WTC11 (cell line): Measurements from ENCODE around the gene BRAF.

Source experiments
- ESRRA ChIP-seq: sonication (generic); formaldehyde crosslinking; IDR thresholded peaks from 2 replicates; pipeline ENCODE4 v1.8.1; 2022; ENCODE audit warnings: mild to moderate bottlenecking, missing genetic modification reagents, borderline replicate concordance
- FOXP1 ChIP-seq: sonication (generic); formaldehyde crosslinking; IDR thresholded peaks from 2 replicates; pipeline ENCODE4 v1.8.0; 2022; ENCODE audit warnings: missing genetic modification reagents, mild to moderate bottlenecking, moderate library complexity, borderline replicate concordance
- JUN ChIP-seq: sonication (generic); formaldehyde crosslinking; IDR thresholded peaks from 2 replicates; pipeline ENCODE4 v1.8.0; 2023; ENCODE audit warnings: mild to moderate bottlenecking, missing genetic modification reagents
- MYBL2 ChIP-seq: sonication (generic); formaldehyde crosslinking; IDR thresholded peaks from 2 replicates; pipeline ENCODE4 v1.8.1; 2023; ENCODE audit warnings: mild to moderate bottlenecking, moderate library complexity, missing genetic modification reagents
- RELA ChIP-seq: sonication (generic); formaldehyde crosslinking; IDR thresholded peaks from 2 replicates; pipeline ENCODE4 v1.8.1; 2022; ENCODE audit warnings: missing genetic modification reagents, mild to moderate bottlenecking, borderline replicate concordance
- SMAD4 ChIP-seq: sonication (generic); formaldehyde crosslinking; IDR thresholded peaks from 2 replicates; pipeline ENCODE4 v1.8.0; 2022; ENCODE audit warnings: mild to moderate bottlenecking, missing genetic modification reagents
- TEAD1 ChIP-seq: sonication (generic); formaldehyde crosslinking; IDR thresholded peaks from 2 replicates; pipeline ENCODE4 v1.8.0; 2022; ENCODE audit warnings: mild to moderate bottlenecking, missing genetic modification reagents
- TF ChIP-seq, protein P1 (sequence below): fragments of 200-600 bp; IDR thresholded peaks from 2 replicates; pipeline ENCODE4 v1.8.0; 2022; ENCODE audit warnings: antibody characterized with exemption

DNA sequence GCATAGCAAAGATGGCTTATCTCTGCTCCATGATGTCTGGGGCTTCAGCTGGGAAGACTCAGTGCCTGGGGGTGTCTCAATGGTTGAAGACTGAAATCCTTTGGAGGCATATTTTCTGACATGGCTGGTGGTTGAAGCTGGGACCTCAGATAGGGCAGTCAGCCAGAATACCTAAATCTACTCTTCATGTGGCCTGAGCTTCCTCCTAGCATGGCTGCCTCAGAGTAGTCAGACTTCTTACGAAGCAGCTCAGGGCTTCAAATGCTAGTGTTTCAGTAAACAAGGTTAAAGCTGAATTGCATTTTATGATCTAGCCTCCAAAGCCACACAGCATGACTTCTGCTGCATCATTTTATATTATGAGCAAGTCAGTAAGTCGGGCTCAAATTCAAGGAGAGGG is 2.6 kb upstream of the BRAF start:
- no peak for TF ChIP-seq RELA (CRISPR knock-in tag)
- TF ChIP-seq ESRRA: no peak
- TF ChIP-seq, protein P1, sequence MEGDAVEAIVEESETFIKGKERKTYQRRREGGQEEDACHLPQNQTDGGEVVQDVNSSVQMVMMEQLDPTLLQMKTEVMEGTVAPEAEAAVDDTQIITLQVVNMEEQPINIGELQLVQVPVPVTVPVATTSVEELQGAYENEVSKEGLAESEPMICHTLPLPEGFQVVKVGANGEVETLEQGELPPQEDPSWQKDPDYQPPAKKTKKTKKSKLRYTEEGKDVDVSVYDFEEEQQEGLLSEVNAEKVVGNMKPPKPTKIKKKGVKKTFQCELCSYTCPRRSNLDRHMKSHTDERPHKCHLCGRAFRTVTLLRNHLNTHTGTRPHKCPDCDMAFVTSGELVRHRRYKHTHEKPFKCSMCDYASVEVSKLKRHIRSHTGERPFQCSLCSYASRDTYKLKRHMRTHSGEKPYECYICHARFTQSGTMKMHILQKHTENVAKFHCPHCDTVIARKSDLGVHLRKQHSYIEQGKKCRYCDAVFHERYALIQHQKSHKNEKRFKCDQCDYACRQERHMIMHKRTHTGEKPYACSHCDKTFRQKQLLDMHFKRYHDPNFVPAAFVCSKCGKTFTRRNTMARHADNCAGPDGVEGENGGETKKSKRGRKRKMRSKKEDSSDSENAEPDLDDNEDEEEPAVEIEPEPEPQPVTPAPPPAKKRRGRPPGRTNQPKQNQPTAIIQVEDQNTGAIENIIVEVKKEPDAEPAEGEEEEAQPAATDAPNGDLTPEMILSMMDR: no peak
- TF ChIP-seq JUN (CRISPR knock-in tag): no peak
- TF ChIP-seq FOXP1 (CRISPR knock-in tag): no peak
- no peak for TF ChIP-seq TEAD1
- TF ChIP-seq SMAD4 (CRISPR knock-in tag): no peak
- TF ChIP-seq MYBL2 (CRISPR knock-in tag): no peak
